Mammary epithelial cell (primary cell): ENCODE data around the gene GPN1.

Source experiments
- EZH2 ChIP-seq: IDR thresholded peaks from 2 replicates; pipeline ENCODE4 v1.6.1; 2012; ENCODE audit warnings: low read length, inconsistent platforms, borderline replicate concordance
- TF ChIP-seq, protein P1 (sequence below), 2 donors: IDR thresholded peaks in 1 of 2; conservative IDR thresholded peaks in 1 of 2; 2 replicates each; pipeline ENCODE4 v1.5.1; 2011 to 2012; ENCODE audit warnings: inconsistent platforms in 2 of 2, low read length in 2 of 2, mild to moderate bottlenecking in 2 of 2, control low read depth in 1 of 2, low read depth in 1 of 2; ENCODE audit not compliant: insufficient read depth in 1 of 2; ENCODE audit errors: extremely low read depth in 1 of 2

DNA sequence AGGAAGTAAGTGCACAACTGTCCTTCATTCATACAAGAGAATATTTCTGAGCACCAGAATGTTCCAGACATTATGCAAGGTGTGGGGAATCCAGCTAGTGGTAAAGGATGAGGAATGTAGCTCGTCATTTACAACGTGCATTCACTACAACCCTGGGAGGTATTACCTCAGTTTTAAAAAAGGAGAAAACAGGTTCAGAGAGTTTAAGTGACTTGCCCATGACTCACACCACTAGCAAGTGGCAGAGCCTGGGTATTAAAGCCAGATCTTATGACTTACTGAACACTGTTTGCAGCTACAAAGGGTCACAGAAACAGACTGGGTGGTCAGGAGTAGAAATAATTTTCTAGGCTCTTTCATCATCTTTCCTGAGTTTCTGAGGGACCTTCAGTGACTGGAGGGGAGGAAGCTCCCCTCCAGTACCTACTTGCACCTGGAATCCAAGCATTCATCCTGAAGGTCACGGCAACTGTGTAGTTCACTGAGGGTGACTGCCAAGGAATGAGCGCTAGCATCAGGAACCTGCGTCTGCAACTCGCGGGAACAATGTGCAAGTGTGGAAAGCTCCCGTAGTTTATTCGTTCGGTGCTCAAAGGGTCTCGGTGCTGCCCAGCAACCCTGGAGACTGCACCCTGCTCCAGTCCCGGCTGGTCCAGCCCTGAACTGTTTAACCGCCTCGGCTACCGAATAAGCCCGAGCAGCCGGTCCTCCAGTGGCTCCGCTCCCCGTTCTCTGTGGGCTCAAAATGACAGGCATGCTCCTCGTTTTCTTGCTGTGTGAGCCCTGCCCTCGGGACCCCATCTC, 685 bp upstream of the GPN1 start:
- TF ChIP-seq, protein P1, sequence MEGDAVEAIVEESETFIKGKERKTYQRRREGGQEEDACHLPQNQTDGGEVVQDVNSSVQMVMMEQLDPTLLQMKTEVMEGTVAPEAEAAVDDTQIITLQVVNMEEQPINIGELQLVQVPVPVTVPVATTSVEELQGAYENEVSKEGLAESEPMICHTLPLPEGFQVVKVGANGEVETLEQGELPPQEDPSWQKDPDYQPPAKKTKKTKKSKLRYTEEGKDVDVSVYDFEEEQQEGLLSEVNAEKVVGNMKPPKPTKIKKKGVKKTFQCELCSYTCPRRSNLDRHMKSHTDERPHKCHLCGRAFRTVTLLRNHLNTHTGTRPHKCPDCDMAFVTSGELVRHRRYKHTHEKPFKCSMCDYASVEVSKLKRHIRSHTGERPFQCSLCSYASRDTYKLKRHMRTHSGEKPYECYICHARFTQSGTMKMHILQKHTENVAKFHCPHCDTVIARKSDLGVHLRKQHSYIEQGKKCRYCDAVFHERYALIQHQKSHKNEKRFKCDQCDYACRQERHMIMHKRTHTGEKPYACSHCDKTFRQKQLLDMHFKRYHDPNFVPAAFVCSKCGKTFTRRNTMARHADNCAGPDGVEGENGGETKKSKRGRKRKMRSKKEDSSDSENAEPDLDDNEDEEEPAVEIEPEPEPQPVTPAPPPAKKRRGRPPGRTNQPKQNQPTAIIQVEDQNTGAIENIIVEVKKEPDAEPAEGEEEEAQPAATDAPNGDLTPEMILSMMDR (conservative IDR thresholded peaks at IDR 0.05 in 1 of 2, IDR thresholded peaks at IDR 0.05 in 1 of 2; ENCODE audit: extremely low read depth in 1 of 2, insufficient read depth in 1 of 2, low read depth in 1 of 2, low read length in 2 of 2) = no peak
- TF ChIP-seq EZH2 = no peak
